HG02970 (cell line): ENCODE measurements around the gene GOLGA2.

Experiments
- ATAC-seq: cut with Tn5 transposase; IDR thresholded peaks from one replicate; pipeline ENCODE4 v1.9.1; 2021; ENCODE audit warnings: mild to moderate bottlenecking, moderate library complexity, moderate number of reproducible peaks; ENCODE audit not compliant: unreplicated experiment, low FRiP score

The GOLGA2 gene

DNA sequence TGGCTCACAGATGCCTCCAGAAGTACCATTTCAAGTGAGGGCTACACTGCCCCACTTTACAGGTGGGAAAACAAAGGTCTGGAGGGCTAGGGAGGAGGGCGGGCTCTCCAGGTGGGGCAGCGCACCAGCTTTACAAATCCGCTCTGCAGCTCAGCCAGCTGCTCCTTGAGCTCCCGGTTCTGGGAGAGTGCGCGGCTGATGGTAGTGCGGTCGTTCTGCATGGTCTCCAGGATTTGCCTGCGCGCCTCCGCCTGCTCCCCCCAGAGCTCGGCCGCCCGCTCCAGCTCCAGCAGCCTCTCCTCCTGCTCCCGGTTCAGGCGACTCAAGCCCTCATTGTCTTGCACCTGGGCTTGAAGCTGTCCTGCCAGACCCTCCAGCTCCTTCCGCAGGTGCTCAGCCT, 15.5 kb downstream of the GOLGA2 start:
- ATAC-seq, result no peak

DNA sequence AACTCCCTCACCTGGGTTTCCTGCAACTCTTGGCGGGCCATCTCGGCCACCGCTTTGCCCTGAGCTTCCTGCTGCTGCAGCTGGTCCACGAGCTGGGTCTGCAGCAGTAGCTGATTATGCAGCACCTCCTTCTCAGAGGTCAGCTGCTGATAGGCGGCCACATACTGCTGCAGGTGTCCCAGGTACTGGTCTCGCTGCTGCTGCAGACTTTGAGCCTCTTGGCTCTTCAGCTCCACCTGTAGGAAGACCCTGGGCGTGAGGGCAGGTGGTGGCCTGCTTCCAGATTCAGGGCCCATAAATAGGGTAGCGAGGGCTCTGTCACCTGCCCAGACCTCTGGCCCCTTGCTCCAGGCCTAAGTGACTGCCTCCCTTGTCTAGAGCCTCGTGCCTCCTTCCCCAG, 16.7 kb downstream of the GOLGA2 start:
- ATAC-seq, result no peak

DNA sequence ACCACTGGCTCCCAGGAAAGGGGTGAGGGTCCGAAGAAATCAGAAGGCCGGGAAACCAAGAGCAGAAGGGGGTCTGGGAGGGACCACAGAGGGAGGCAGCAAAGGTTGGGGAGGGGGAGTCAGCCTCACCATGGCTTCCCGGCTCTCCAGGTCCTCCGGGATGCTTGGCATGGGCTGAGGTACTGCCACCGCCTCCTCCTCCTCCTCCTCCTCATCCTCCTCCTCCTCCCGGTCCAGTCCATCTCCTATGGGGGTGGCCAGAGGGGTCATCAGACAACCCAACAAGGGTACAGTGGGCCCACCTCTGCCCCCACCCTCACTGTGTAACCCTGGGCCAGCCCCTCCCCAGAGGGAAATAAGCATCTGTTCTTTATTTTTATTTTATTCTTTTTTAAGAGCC, 17.5 kb downstream of the GOLGA2 start:
- no peak for ATAC-seq

DNA sequence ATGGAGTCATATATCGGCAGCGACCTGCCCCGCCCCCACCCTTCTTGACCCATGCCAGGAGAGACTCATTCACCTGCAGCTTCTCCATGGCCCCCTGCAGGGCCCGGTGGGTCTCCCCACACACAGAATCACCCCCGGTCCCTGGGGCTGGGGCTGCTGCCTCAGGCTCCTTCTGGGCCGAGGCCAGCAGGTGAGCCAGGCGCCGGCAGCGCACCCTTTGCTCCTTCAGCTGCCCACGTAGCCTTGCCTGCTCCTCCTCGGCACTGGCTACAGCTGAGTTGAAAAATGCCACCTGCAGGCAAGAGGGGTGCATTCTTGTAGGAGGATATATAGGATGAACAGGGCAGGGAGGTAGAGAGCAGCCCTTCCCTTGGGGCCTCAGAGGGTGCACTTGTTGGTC, 17.9 kb downstream of the GOLGA2 start:
- no peak for ATAC-seq

DNA sequence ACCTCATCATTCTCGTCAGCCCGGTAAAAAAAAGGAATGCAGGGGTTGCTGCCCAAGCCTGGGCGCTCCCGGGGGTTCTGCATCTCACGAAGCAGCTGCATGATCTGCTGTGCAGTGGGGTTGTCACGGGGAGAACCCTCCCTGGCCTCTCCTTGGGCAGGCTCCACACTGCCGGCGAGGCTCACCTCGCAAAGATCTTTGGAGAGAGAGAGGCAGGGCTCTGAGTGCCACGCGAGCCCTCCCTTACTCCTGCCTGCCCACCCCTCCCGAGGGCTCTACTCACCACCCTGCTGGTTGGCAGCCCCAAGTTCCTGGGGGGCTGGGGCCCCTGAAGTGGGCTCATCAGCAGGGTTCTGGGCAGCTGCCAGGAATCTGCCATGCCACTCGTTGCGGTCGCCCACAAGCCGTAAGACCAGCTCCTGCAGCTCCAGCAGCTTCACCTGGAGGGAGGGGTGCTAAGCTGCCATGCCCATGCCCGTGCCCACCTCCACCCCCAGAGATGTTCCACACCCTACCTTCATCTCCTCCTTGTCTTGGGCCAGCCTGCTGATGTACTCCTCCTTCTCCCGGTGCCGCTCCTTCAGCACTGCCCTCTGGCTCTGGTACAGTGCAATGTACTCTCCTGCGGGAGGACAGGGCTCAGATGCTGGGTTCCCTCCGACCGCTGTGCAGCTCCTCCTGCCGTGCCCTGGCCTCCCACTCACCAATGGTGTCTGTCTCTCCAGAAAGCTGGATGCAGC, 18.6 kb downstream of the GOLGA2 start:
- no peak for ATAC-seq

DNA sequence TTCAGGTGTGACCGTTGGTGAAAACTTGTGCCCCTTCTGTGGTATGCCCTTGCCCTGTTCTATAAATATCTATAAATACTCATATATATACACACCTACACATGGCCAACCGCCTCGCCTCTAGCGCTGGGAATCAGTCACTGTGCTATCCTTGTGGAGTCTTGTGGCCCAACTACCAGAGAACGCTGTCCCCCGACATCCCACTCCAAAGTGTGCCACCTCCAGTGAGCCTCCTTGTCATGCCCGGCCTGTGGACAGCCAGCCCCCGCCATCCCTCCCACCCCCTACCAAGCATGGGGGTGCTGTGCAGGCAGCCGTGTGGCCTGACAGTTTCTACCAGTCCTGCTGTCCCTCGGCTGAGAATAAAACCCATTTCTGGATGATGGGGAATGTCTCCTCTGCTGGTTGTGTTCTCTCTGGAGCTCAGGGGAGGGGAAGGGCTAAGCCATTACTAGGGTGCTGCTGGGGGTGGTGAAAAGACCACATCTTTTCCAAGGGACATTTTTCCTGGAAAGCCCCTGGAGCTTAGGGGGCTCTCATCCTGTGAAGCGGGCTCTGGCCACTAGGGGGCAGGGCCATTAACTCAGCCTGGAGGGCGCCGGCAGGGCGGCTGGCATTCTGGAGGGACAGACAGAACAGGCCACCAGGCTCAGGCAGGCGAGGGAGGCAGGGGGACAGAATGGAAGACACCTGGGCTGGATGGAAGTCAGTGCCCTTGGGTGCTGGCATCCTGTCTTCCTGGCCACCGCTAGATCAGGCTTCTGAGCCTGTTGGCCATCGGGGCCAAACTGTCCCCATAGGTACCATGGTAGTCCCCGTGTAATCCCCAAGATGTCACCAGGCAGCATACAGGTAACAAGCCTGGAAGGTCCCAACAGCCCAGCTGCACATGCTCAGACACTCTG, 20.7 kb downstream of the GOLGA2 start:
- ATAC-seq, result no peak

DNA sequence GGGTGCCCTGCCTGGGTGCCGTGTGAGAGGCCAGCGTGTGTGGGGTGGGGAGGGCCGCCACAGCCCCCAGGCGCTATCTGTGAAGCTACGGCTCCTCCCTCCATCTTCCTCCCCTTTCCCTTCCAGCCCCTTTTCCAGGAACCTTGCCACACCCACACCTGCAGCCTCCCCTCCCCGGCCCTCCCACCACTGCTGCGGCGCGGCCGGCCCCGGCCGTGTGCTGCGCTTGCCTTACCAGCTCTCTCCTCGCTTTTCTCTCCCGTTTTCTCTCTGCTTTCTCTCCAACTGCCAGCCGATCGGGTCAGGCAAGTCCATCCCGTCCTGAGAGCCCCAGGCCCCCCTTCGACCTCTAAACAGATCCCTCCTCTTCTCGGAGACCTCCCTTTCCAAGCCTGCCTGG, 21.4 kb downstream of the GOLGA2 start:
- no peak for ATAC-seq

DNA sequence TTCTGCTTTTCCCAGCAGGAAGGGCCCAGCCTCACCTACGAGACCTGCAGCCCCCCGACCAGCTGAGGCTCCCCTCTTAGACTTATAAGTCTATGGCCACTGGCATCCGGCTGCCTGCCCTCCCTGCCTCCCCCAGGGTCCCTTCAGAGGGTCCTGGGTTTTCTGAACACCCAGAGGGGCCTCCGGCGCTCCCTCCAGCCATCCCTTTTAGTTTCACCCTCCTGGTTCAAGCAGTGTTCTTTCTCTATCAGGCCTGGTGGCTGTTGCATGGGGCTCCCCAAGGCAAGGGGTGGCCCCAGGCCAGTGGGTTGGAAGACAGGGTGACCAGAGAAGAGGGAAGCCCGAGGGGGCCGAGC, 21.8 kb downstream of the GOLGA2 start:
- ATAC-seq, result no peak

DNA sequence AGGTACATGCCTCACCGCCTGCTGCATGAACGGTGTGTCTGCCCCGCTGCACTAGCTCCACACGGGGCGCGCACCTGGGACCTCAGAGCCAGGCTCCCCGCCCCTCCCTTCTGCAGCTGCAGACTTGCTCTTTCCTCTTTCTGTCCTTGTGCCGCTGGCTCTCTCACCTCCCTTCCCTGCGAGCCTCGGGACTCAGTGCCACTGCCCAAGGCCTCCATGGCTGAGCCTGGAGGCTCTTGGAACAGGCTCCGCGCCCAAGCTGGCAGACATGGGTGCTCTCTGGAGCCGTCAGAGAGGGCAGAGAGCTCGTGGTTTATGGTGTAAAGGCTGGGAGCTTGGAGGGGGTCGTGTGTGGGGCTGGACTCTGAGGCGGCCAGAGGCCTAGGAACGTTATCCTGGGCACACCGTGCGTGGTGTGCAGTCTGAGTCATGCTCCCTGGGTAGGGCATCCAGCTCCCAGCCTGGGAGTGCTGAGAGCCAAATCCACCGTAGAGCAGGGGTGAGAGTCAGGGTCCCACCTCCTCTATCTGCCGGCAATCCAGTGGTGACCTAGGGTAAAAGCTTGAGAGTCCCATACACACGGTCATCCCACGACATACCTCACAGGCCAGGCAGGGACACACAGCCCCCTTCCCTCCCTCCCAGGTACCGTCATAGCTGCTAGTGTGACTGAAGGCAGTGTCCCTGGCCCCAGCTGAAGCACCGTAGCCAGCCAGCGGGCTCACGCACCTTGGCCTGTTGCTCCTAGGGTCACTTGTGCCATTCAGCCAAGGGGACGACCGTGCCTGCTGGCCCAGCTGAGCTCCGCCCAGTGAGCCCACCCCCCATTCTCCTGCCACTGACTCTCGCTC, 22.4 kb downstream of the GOLGA2 start:
- ATAC-seq, result no peak

DNA sequence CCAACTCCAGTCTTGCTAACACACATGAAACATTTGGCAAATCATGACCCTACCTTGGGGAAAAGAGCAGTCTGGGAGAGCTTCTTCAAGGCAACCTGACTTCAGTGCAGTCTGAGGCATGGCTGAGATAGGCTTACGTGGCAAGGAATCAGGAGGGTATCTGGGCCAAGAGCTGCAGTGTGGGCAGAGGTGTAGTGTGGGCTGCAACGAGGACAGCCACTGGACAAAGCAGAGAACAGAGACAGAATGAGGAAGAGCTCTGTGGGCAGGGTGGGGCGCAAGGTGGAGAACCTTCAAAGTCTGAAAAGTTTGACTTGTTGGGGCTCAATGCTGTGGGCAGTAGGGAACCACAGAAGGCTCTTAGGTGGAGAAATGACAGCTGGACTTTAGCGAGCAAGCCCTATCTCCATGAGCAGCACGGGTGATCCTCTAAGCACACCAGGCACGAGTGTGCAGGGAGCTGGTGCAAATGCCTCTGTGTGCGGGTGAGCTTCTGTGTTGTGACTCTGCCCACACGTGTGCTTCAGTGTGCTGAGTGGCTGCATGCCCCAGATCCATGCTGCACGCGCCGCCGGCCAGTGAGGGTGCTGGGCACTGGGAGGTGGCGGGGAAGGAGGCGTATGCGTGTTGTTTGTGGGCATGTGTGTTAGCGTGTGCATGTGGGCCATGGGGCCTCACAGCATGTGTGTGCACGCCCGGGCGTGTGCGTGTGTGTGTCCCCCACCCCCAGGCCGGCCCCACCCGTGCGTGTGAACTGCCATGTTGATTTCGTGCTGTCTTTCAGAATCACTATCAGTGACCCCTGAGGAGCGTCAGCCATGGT, 23.3 kb downstream of the GOLGA2 start:
- ATAC-seq, result no peak

DNA sequence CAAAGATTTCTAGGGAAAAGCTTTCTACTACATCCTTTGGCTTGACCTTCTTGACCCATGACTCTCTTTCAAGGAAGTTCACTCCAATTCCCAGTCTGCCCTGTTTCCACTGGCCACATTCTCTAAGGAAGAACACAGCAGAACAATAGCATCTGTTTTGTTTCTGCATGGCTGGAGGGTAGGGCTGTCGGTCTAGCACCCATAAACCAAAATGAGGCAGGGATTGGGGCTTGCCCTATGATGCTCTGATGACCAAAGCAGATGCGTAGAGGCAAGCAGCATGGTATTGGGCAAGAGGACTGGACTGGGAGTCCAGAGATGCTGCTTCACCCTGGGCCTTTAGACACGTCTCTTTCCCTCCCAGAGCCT, 24.1 kb downstream of the GOLGA2 start:
- no peak for ATAC-seq

DNA sequence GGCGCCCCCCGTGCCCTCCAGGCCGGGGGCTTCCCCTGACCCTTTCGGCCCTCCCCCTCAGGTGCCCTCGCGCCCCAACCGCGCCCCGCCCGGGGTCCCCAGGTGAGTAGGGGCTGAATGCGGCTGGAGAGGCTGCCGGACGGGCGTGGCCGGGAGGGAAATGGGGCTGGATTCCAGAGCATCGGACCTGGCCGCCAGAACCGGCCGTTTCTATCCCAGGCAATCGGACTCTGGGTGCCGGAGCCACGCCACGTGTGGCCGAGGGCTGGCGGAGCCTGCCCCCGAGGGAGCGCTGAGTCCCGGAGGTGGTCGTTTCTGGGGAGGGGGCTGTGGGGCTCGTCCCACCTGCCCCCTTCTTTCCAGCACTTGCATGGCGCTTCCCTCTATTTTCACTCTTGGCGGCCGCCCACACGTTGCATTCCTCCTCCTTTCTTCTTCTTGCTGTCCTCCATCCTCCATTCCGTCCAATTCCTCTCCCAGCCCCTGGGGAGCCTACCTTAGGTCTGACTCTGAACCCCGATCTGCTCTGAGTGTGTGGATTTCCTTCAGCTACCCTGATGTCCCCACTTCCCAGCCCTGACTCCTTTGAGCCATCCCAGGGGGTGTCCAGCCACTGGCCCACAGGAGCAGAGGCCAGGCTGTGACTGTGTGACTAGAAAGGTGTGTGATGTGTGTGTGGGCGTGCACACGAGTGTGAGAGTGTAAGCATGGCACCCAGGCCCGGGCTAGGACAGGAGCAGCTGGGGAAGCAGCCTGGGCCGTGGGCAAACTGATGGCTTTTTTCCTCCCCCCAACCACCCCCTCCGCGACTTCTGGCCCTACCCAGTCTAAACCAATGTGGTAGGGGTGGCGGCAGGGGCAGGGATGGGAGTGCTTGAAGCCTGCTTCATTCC, 24.7 kb downstream of the GOLGA2 start:
- ATAC-seq, result no peak

DNA sequence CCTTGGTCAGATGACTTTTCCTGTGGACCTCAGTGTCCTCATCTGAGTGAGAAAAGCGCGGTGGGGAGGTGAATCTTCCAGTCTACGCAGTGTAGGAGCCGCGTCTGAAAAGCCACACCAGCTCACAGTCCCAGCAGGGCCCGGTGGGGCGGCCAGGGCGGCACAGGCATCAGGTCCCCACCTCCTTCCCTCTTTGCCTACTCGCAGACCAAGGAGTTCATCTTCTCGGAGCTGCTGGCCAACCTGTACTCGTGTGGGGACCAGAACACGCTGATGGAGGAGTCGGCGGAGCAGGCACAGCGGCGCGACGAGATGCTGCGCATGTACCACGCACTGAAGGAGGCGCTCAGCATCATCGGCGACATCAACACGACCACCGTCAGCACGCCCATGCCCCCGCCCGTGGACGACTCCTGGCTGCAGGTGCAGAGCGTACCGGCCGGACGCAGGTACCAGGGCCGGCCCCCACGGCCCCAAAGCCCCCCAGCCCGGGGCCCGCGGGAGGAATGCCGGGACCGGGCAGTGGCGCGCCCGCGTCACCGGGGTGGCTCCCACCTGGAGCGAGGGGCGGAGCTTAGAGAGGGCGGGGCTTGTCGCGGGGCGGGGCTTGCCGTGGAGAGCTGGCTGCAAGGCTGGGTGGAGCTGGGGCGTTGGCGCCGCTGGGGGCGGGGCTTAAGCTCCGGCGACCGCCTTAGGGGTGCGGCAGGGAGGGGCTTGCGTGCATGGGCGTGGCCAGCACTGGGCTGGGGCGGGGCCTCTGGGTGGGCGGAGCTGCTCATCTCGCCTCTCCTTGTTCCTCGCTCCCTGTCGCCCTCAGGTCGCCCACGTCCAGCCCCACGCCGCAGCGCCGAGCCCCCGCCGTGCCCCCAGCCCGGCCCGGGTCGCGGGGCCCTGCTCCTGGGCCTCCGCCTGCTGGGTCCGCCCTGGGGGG, 25.6 kb downstream of the GOLGA2 start:
- ATAC-seq, result peak; percentile 90

DNA sequence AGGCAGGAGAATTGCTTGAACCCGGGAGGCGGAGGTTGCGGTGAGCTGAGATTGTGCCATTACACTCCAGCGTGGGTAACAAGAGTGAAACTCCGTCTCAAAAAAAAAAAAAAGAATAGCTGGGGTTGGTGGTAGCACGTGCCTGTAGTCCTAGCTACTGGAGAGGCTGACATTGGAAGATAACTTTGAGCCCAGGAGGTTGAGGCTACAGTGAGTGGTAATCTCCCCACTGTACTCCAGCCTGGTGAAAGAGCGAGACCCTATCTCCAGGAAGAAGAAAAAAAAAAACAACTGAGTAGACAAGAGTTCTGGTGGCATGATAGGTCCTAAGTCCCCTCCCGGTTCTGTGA, 26.3 kb downstream of the GOLGA2 start:
- no peak for ATAC-seq

DNA sequence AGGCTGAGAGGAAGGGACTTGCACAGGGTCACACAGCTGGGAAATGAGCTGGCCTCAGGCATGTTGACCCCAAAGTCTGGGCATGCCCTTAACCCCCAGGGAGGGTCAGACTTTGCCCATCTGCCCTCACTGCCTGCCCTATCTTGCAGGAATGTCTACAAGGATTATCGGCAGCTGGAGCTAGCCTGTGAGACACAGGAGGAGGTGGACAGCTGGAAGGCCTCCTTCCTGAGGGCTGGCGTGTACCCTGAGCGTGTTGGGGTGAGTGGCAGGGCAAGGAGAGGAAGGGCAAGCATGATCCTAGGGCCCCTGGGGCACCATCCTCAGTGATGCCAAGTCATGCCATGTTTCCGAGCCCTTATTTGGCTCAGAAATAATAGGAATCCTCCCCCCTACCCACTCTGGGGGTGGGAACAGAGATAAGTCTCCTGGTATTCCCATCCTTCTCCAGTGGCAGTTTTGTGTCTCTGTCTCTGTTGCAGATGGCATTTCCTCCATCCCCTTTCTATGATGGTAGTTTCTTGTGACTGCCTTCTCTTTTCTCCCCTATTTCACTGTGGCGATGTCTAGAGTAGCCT, 28.5 kb downstream of the GOLGA2 start:
- no peak for ATAC-seq

DNA sequence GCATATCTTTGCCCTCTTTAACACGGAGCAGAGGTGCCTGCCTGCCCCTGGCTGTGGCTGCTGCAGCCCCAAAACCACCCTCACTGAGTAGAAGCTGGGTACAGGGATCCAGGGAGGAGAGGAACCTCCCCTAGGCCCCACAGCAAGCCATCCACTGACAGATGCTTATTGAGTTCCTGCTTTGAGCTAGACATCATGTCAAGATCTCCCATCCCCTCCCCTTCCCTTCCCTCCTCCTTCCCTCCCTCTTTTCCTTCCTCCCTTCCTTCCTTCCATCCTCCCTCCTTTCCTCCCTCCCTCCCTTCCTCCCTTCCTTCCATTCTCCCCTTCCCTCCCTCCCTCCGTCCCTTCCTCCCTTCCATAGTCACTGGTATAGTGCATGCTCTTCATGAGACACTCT, 29.3 kb downstream of the GOLGA2 start:
- ATAC-seq, result no peak

DNA sequence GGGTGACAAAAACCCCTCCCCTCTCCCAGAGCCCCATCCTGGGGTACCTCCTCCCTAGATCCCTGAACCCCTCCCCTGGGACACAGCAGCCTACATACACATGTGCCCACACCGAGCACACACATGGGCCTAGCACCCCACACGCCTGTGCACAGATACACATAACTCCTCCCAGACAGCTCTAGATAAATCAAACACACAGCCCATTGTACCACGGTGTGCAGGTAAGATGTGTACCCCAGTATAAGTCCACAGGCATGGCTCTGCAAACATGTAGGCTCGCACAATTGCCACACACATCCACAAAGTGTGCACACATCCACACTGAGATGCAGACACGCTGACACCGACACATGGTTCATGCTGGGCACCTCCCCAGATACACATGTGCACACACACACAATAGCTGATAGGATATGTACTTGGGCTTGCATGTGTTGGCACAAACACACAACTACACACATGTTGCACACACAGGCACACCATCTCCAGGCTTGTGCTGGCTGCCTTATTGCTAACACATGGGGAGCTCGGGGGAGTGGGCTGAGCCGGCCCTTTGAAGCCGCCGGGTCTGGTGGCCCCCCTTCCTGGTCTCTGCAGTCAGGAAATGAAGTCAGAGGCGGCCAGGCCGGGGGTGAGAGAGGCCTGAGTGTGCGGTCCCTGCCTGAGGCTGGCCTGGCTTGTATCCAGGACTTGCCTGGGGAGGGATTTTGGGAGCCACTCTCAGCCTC, 30.2 kb downstream of the GOLGA2 start:
- ATAC-seq, result no peak
